GM21717 (cell line): ENCODE measurements around the gene TAS2R42.

ENCODE experiments used
- ATAC-seq: cut with Tn5 transposase; IDR thresholded peaks from one replicate; pipeline ENCODE4 v1.9.1; 2021; ENCODE audit warnings: mild to moderate bottlenecking, moderate library complexity; ENCODE audit not compliant: unreplicated experiment

Gene TAS2R42

DNA sequence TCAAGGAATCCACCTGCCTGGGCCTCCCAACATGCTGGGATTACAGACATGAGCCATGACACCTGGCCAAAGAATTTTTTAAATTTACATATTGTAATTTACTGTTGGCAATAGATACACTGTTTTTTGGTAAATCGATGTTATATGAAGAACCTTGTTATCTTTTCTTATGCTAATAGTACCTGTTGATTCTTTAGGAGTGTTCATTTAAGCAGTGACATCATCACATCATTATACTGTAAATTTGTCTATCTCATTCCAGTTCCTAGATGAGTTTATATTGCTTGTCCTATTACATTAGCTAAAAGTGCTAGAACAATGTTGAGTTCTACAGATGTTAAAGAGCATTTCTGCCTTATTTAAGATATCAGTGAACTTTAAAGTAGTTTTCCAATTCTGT, 39.3 kb downstream of the TAS2R42 start:
- no peak for ATAC-seq

DNA sequence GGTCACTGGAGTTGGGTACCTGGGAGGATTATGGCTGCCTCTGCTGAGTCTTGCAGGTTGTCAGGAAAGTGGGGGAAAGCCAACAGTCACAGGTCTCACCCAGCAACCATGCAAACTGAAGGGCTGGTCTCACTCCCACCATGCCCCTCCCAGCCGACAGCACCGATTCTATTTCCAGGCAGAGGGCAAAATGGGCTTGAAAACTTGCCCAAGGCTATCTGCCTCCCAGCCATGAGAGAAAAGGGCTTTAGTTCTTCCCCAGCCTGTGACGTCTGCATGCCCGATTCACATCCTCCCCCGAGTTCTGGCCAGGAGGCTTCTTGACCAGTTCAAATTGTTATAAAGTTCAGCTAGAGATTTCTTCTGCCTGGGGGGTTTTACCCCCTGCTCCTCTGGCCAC, 42.4 kb downstream of the TAS2R42 start:
- no peak for ATAC-seq

DNA sequence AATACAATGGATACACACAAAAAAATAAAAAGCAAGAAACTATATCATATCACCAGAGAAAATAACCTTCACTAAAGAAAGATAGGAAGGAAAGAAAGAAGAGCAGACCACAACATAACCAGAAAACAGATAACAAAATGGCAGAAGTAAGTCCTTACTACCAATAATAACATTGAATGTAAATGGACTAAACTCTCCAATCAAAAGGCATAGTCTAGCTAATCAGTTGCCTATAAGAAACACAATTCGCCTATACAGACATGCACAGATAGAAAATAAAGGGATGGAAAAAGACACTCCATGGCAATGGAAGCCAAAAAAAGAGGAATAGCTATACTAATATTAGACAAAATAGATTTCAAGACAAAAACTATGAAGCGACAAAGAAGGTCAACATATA, 43.4 kb downstream of the TAS2R42 start:
- ATAC-seq: no peak

DNA sequence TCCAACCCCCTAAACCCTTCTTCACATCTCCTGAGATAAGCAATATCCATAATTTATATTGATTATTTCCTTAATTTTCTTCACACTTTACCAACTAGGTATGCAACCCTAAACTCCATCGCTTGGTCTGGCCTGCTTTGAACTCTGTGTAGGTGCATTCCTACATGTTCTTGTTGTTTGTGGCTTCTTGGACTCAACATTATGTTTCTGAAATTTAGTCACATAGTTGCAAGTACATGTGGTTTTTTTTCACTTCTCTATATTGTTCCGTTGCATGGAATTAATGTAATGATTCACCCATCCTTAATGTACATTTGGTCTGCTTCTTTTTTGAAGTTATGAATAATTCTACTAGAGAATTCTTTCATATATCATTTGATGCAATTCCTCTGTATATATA, 50.7 kb downstream of the TAS2R42 start:
- ATAC-seq: no peak
